PC-9 (cell line): ENCODE data around the gene EPB41L5. TPM values are rescaled to one million over a fixed set of nuclear protein-coding genes. Genes with fewer than 3 reads are reported as not detected.
"Not testable (repeated sequence)": the region's sequence is repeated elsewhere in the genome, so short reads cannot be mapped to it uniquely, and the experiment has no call there.

Experiments
- BruUV-seq: library from RNA; stranded (reverse); fragments of 400-500 nt; replicated peaks from 2 replicates; lab custom pipeline; 2021; lab: Mats Ljungman, UMichigan
- CTCF ChIA-PET: fragments of 300-600 bp; sonication (Branson Sonifier 250); formaldehyde crosslinking; loops from one replicate; lab custom pipeline; 2022; ENCODE audit warnings: antibody characterized with exemption; lab: Charles Lee
- POLR2A ChIA-PET: fragments of 300-600 bp; sonication (Branson Sonifier 250); formaldehyde crosslinking; loops from one replicate; lab custom pipeline; 2022; ENCODE audit warnings: antibody characterized with exemption; ENCODE audit not compliant: unreplicated experiment; lab: Charles Lee
- DNase-seq, 2 experiments: peaks; one replicate each; pipeline versions ENCODE4 v3.0.0 to v3.0.0-alpha.2; 2015 to 2022; ENCODE audit warnings: mixed read lengths in 1 of 2
- H2AFZ ChIP-seq: fragments of 200-600 bp; sonication (generic); 2 replicates; pipeline ENCODE4 v1.8.1; 2017; ENCODE audit warnings: antibody characterized with exemption
- H3F3A ChIP-seq: fragments of 200-600 bp; sonication (generic); 2 replicates; pipeline ENCODE4 v1.8.1; 2017; ENCODE audit warnings: antibody characterized with exemption, mild to moderate bottlenecking, low read depth; ENCODE audit not compliant: insufficient read depth
- H3K27ac ChIP-seq: fragments of 200-600 bp; sonication (generic); 2 replicates; pipeline ENCODE4 v1.6.1; 2016; ENCODE audit warnings: mixed run types
- H3K27me3 ChIP-seq: fragments of 200-600 bp; sonication (generic); 2 replicates; pipeline ENCODE4 v1.6.1; 2016; ENCODE audit warnings: low read depth, mixed run types; ENCODE audit not compliant: insufficient read depth
- H3K36me3 ChIP-seq: fragments of 200-600 bp; sonication (generic); 2 replicates; pipeline ENCODE4 v1.6.1; 2016; ENCODE audit warnings: low read depth, mixed run types
- H3K4me1 ChIP-seq: fragments of 200-600 bp; sonication (generic); replicated peaks from 2 replicates; pipeline ENCODE4 v1.6.1; 2016; ENCODE audit warnings: mixed run types; ENCODE audit not compliant: insufficient read depth
- H3K4me2 ChIP-seq: fragments of 200-600 bp; sonication (generic); 2 replicates; pipeline ENCODE4 v1.6.1; 2017; ENCODE audit warnings: mixed run types
- H3K4me3 ChIP-seq: fragments of 200-600 bp; sonication (generic); 2 replicates; pipeline ENCODE4 v1.6.1; 2016; ENCODE audit warnings: mixed run types
- H3K79me2 ChIP-seq: fragments of 200-600 bp; sonication (generic); 2 replicates; pipeline ENCODE4 v1.6.1; 2017; ENCODE audit warnings: low read depth, mixed run types
- H3K9me2 ChIP-seq: fragments of 200-600 bp; sonication (generic); 2 replicates; pipeline ENCODE4 v1.8.1; 2017; ENCODE audit warnings: mild to moderate bottlenecking; ENCODE audit not compliant: insufficient read depth
- H3K9me3 ChIP-seq: fragments of 200-600 bp; sonication (generic); 2 replicates; pipeline ENCODE4 v1.8.1; 2016; ENCODE audit warnings: low read depth; ENCODE audit not compliant: insufficient read depth
- H4K20me1 ChIP-seq: fragments of 200-600 bp; sonication (generic); 2 replicates; pipeline ENCODE4 v1.8.1; 2017; ENCODE audit not compliant: insufficient read depth
- EZH2 ChIP-seq: fragments of 200-600 bp; sonication (generic); IDR thresholded peaks from 2 replicates; pipeline ENCODE4 v1.8.0; 2017; ENCODE audit warnings: antibody characterized with exemption, low read depth
- intact Hi-C: fragments of 100-400 bp; cut with micrococcal nuclease; formaldehyde crosslinking; loops from one replicate; pipeline ENCODE4 v1.10.0; 2022; ENCODE audit not compliant: unreplicated experiment
- total RNA-seq: library from RNA; stranded (reverse); gene quantifications from 2 replicates; pipeline ENCODE4 v1.2.3, GENCODE V29; 2021
- TF ChIP-seq, protein P1 (sequence below): fragments of 200-600 bp; sonication (generic); conservative IDR thresholded peaks from 2 replicates; pipeline ENCODE4 v1.6.1; 2017; ENCODE audit warnings: mixed run types, antibody characterized with exemption, mild to moderate bottlenecking, moderate library complexity

The EPB41L5 gene
- total RNA-seq, 1 experiment from 2014 or later: 18.4 TPM

DNA sequence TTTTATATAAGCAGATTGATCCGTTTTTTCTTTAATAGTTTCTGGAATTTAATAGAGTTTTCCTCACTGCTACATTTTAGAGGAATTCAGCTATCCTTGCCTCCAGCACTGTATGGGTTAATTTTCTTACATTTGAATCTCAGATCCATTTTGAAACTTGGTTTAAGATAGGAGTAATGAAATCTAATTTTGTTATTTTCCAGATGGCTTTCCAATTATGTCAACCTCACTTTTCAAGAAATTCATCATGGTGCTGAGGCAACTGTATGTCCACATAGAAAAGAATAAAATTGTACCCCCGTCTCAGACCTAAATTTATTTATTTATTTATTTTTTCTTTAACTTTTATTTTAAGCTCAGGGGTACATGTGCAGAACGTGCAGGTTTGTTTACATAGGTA is 105.1 kb downstream of the EPB41L5 start:
- Histone ChIP-seq H3K79me2 (no peaks in the 10 kb centered on the region), H3F3A (no peaks in the 10 kb centered on the region), H3K4me3 (no peak overlapping the region), H3K9me3 (peaks cover 4% of the 10 kb centered on the region; the same call in 1 of the 2 replicates), H3K4me2 (no peak overlapping the region), H3K4me1 (no peaks in the 10 kb centered on the region), H3K27ac (no peak overlapping the region), H3K27me3 (no peaks in the 10 kb centered on the region), H2AFZ (no peak overlapping the region), H4K20me1 (no peaks in the 10 kb centered on the region), H3K9me2 (no peaks in the 10 kb centered on the region), H3K36me3 (no peaks in the 10 kb centered on the region)
- no peak for DNase-seq
- BruUV-seq: no TSS peak
- no peak for TF ChIP-seq EZH2
- TF ChIP-seq, protein P1, sequence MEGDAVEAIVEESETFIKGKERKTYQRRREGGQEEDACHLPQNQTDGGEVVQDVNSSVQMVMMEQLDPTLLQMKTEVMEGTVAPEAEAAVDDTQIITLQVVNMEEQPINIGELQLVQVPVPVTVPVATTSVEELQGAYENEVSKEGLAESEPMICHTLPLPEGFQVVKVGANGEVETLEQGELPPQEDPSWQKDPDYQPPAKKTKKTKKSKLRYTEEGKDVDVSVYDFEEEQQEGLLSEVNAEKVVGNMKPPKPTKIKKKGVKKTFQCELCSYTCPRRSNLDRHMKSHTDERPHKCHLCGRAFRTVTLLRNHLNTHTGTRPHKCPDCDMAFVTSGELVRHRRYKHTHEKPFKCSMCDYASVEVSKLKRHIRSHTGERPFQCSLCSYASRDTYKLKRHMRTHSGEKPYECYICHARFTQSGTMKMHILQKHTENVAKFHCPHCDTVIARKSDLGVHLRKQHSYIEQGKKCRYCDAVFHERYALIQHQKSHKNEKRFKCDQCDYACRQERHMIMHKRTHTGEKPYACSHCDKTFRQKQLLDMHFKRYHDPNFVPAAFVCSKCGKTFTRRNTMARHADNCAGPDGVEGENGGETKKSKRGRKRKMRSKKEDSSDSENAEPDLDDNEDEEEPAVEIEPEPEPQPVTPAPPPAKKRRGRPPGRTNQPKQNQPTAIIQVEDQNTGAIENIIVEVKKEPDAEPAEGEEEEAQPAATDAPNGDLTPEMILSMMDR: no peak
- ChIA-PET POLR2A (no interaction called here), CTCF (no interaction called here)
- intact Hi-C loops: no loop called here

DNA sequence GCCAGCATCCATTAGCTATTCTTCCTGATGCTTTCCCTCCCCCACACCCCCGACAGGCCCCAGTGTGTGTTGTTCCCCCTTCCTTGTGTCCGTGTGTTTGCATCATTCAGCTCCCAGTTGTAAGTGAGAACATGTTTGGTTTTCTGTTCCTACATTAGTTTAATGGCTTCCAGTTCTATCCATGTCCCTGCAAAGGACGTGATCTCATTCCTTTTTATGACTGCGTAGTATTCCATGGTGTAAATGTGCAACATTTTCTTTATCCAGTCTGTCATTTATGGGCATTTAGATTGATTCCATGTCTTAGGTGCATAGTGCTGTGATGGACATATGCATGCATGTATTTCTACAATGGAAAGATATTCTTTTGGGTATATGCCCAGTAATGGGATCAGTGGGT is 105.6 kb downstream of the EPB41L5 start:
- H3K79me2 ChIP-seq: no peaks in the 10 kb centered on the region
- H4K20me1 ChIP-seq: no peaks in the 10 kb centered on the region
- peaks cover 4% of the 10 kb centered on the region; the same call in 1 of the 2 replicates for H3K9me3 ChIP-seq
- no peak for TF ChIP-seq EZH2
- TF ChIP-seq, protein P1: no peak
- BruUV-seq: no TSS peak
- H3K4me3 ChIP-seq: no peak overlapping the region
- no peaks in the 10 kb centered on the region for H3K36me3 ChIP-seq
- H3K27ac ChIP-seq: no peak overlapping the region
- CTCF ChIA-PET: interaction anchor here (0.6 kb wide), 1 partner anchor 365 kb away, joined by 15 read pairs; no protein-coding TSS in a partner anchor
- no peaks in the 10 kb centered on the region for H3K27me3 ChIP-seq
- POLR2A ChIA-PET: no interaction called here
- intact Hi-C loops: no loop called here
- no peak for DNase-seq
- H3K4me2 ChIP-seq: no peak overlapping the region
- H3F3A ChIP-seq: no peaks in the 10 kb centered on the region
- no peaks in the 10 kb centered on the region for H3K4me1 ChIP-seq
- H2AFZ ChIP-seq: no peak overlapping the region
- H3K9me2 ChIP-seq: no peaks in the 10 kb centered on the region

DNA sequence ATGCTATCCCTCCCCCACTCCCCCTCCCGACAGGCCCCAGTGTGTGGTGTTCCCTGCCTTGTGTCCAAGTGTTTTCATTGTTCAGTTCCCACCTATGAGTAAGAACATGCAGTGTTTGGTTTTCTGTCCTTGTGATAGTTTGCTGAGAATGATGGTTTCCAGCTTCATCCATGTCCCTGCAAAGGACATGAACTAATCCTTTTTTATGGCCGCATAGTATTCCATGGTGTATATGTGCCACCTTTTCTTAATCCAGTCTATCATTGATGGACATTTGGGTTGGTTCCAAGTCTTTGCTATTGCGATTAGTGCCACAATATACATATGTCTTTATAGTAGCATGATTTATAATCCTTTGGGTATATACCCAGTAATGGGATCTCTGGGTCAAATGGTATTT is 108.5 kb downstream of the EPB41L5 start:
- H3F3A ChIP-seq, POLR2A ChIA-PET, CTCF ChIA-PET, BruUV-seq, H3K27me3 ChIP-seq, H3K4me3 ChIP-seq, DNase-seq, H3K4me2 ChIP-seq, H3K27ac ChIP-seq, intact Hi-C loops, H3K9me2 ChIP-seq, H2AFZ ChIP-seq, H4K20me1 ChIP-seq, H3K36me3 ChIP-seq, H3K79me2 ChIP-seq, H3K4me1 ChIP-seq, H3K9me3 ChIP-seq: not testable (repeated sequence)

DNA sequence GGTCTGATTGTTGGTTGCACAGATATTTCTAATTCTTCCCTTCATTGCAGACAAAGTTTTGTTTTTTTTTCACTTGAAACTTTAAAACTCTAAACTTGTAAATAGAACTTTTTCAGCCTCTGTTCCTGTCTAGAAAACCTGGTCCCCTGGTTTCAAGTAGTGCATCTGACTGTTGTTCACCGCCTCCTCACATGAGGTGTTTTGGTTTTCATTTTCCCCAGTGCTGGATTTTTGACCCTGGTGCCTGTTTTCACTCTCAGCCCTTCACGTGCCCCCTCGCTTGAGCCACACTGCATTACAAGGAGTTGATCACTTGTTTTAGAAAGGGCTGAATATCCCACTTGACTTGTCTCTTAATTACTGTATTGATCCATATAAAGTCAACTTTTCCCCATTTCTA is 110.2 kb downstream of the EPB41L5 start:
- H3F3A ChIP-seq: no peaks in the 10 kb centered on the region
- H4K20me1 ChIP-seq: no peaks in the 10 kb centered on the region
- no peak for TF ChIP-seq EZH2
- TF ChIP-seq, protein P1: no peak
- no peaks in the 10 kb centered on the region for H3K4me1 ChIP-seq
- POLR2A ChIA-PET: interaction anchor here (0.6 kb wide), 1 partner anchor 253 kb away, joined by 3 read pairs; no protein-coding TSS in a partner anchor
- no peak overlapping the region for H2AFZ ChIP-seq
- H3K4me3 ChIP-seq: no peak overlapping the region
- no peak for DNase-seq
- no peaks in the 10 kb centered on the region for H3K27me3 ChIP-seq
- no peaks in the 10 kb centered on the region for H3K79me2 ChIP-seq
- no peak overlapping the region for H3K4me2 ChIP-seq
- no TSS peak for BruUV-seq
- no peaks in the 10 kb centered on the region for H3K36me3 ChIP-seq
- CTCF ChIA-PET: no interaction called here
- intact Hi-C loops: no loop called here
- H3K9me3 ChIP-seq: peaks cover 4% of the 10 kb centered on the region; the same call in 1 of the 2 replicates
- H3K9me2 ChIP-seq: no peaks in the 10 kb centered on the region
- H3K27ac ChIP-seq: no peak overlapping the region
